Hepatocyte (in vitro differentiated cells): ENCODE data around the gene IQGAP2. TPM values are rescaled to one million over a fixed set of nuclear protein-coding genes. Genes with fewer than 3 reads are reported as not detected.

ENCODE experiments used
- DNase-seq: peaks from one replicate; pipeline ENCODE4 v3.0.0-alpha.2; 2016; ENCODE audit warnings: low spot score
- H2AFZ ChIP-seq: fragments of 200-600 bp; sonication (generic); 2 replicates; pipeline ENCODE4 v1.6.0; 2016; ENCODE audit warnings: antibody characterized with exemption, mild to moderate bottlenecking
- H3K27ac ChIP-seq: fragments of 200-600 bp; sonication (generic); 2 replicates; pipeline ENCODE4 v1.5.1; 2016; ENCODE audit warnings: mild to moderate bottlenecking
- H3K27me3 ChIP-seq: fragments of 200-600 bp; sonication (generic); 2 replicates; pipeline ENCODE4 v1.6.1; 2016
- H3K36me3 ChIP-seq: fragments of 200-600 bp; sonication (generic); replicated peaks from 2 replicates; pipeline ENCODE4 v1.5.1; 2016; ENCODE audit warnings: low read depth; ENCODE audit not compliant: insufficient read depth
- H3K4me1 ChIP-seq: fragments of 200-600 bp; sonication (generic); 2 replicates; pipeline ENCODE4 v1.5.1; 2016; ENCODE audit warnings: mild to moderate bottlenecking, moderate library complexity; ENCODE audit not compliant: insufficient read depth
- H3K4me2 ChIP-seq: fragments of 200-600 bp; sonication (generic); 2 replicates; pipeline ENCODE4 v1.6.0; 2016
- H3K4me3 ChIP-seq: fragments of 200-600 bp; sonication (generic); 2 replicates; pipeline ENCODE4 v1.5.1; 2016; ENCODE audit warnings: mild to moderate bottlenecking
- H3K79me2 ChIP-seq: fragments of 200-600 bp; sonication (generic); 2 replicates; pipeline ENCODE4 v1.6.0; 2017; ENCODE audit warnings: mild to moderate bottlenecking
- H3K9me2 ChIP-seq: fragments of 200-600 bp; sonication (generic); replicated peaks from 2 replicates; pipeline ENCODE4 v1.6.0; 2017; ENCODE audit warnings: mild to moderate bottlenecking; ENCODE audit not compliant: insufficient read depth
- H3K9me3 ChIP-seq: fragments of 200-600 bp; sonication (generic); 2 replicates; pipeline ENCODE4 v1.5.1; 2016; ENCODE audit warnings: low read depth, mild to moderate bottlenecking
- H4K20me1 ChIP-seq: fragments of 200-600 bp; sonication (generic); 2 replicates; pipeline ENCODE4 v1.6.0; 2016; ENCODE audit warnings: mild to moderate bottlenecking; ENCODE audit not compliant: insufficient read depth, poor library complexity, severe bottlenecking
- EZH2 ChIP-seq: fragments of 200-600 bp; sonication (generic); IDR thresholded peaks from 2 replicates; pipeline ENCODE4 v1.6.1; 2016; ENCODE audit warnings: antibody characterized with exemption, mild to moderate bottlenecking, borderline replicate concordance
- EZH2phosphoT487 ChIP-seq: fragments of 200-600 bp; sonication (generic); IDR thresholded peaks from one replicate; pipeline ENCODE4 v1.6.1; 2018; ENCODE audit warnings: antibody characterized with exemption, mild to moderate bottlenecking, low read depth, moderate library complexity; ENCODE audit not compliant: unreplicated experiment, severe bottlenecking
- WGBS: methylation state at CpG from one replicate; pipeline ENCODE4 v1.1.6; 2016; ENCODE audit warnings: low lambda C conversion rate; ENCODE audit errors: missing lambda C conversion rate; 5-methylcytosine and 5-hydroxymethylcytosine counted together
- polyA plus RNA-seq: library from polyadenylated mRNA; unstranded; fragments of >200 nt; fragmentation: Nextera tagmentation; extraction: Ambion mirVana; gene quantifications from 2 replicates; pipeline ENCODE4 v1.2.1, GENCODE V29; 2016
- total RNA-seq: library from RNA; depleted of rRNA; stranded (reverse); fragments of >200 nt; gene quantifications from 2 replicates; pipeline ENCODE4 v1.2.3, GENCODE V29; 2014
- TF ChIP-seq, protein P1 (sequence below): fragments of 200-600 bp; sonication (generic); IDR thresholded peaks from 2 replicates; pipeline ENCODE4 v1.5.1; 2016; ENCODE audit warnings: antibody characterized with exemption, mild to moderate bottlenecking; ENCODE audit not compliant: poor library complexity

Gene IQGAP2
- total and polyA plus RNA-seq, 2 experiments from 2014 or later, result 37.2 to 78.9 TPM

DNA sequence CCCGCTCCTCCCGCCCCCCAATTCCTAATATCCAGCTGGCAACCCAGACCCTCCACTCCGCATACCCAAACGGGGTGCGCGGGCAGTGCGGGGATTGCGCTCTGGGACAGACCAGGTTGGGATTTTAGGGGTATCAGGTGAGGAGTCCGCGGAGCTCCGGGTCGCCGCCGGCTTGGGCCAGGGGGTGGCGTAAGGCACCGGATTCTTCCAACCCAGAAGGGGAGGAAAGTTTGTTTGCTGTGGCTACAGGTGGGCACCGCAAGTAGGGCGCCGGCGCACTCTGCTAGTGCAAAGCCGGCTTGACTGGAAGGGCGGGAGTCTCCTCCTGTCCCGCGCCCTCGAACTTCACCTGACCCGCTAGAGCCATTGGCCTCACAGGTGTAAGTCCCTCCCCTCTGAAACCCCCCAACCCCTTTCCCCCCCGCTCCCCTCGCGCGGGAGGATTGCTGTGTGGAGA lies 709 bp downstream of the IQGAP2 start:
- 3% methylated on average over 26 of the region's 30 CpGs for WGBS
- H3K27ac ChIP-seq, result peak overlapping the region; percentile 85
- no peaks in the 10 kb centered on the region for H3K9me3 ChIP-seq
- H4K20me1 ChIP-seq, result no peaks in the 10 kb centered on the region
- no peaks in the 10 kb centered on the region for H3K9me2 ChIP-seq
- H3K27me3 ChIP-seq, result no peaks in the 10 kb centered on the region
- peaks cover 10% of the 10 kb centered on the region for H3K4me1 ChIP-seq
- DNase-seq, result peak; percentile 77
- no peaks in the 10 kb centered on the region for H3K36me3 ChIP-seq
- no peak for TF ChIP-seq EZH2
- TF ChIP-seq, protein P1, sequence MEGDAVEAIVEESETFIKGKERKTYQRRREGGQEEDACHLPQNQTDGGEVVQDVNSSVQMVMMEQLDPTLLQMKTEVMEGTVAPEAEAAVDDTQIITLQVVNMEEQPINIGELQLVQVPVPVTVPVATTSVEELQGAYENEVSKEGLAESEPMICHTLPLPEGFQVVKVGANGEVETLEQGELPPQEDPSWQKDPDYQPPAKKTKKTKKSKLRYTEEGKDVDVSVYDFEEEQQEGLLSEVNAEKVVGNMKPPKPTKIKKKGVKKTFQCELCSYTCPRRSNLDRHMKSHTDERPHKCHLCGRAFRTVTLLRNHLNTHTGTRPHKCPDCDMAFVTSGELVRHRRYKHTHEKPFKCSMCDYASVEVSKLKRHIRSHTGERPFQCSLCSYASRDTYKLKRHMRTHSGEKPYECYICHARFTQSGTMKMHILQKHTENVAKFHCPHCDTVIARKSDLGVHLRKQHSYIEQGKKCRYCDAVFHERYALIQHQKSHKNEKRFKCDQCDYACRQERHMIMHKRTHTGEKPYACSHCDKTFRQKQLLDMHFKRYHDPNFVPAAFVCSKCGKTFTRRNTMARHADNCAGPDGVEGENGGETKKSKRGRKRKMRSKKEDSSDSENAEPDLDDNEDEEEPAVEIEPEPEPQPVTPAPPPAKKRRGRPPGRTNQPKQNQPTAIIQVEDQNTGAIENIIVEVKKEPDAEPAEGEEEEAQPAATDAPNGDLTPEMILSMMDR, result peak; percentile 59
- peaks cover 39% of the 10 kb centered on the region for H3K79me2 ChIP-seq
- H2AFZ ChIP-seq, result peak overlapping the region; percentile 74
- H3K4me3 ChIP-seq, result peak overlapping the region; percentile 95
- peak overlapping the region; percentile 90 for H3K4me2 ChIP-seq

DNA sequence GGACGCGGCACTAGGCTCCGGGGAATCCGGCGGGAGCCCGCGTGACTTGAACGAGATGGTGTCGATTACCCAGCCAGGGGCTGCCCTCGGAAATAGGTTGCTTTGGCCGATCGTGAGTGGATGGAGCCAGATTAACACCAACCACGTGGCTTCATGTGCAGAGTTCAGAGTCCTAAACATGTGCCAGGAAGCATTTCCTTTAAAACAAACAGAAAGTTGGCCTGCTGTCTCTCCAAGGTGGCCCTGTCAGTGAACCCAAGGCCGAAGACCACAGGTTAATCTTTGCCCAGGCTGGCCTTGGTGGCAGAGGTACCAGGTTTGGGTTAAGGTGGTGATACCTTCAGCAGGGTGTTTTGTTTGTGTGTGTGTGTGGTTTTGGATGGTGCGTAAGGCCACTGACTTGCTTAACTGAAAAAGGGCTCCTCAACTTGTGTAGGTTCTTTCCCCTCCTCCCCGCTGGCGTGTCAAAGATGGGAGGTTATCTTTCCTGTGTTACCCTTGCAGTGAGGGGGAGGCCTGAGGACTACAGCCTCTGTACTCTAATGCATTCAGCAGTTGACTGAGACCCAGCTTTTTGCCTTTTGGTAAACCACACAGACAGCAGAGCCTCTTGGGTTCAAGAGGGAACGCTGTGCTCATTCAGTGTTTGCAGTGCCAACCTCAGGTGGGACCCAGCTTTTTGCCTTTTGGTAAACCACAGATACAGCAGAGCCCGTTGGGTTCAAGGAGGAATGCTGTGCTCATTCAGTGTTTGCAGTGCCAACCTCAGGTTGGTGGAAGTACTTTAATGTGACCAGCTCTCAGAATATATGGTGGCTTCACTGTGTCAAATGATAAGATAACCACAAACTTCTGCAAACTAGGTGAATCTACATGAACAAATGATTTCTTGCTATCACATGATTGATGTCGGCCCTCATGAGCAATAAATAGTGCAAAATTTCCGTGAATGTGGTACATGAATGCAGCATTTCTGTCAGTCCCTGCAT lies 1.4 kb downstream of the IQGAP2 start:
- H3K4me2 ChIP-seq, result peak overlapping the region; percentile 90

GRCh38 chr5:76406014-76406413 lies 2.9 kb downstream of the IQGAP2 start:
- Histone ChIP-seq H3K4me3 (no peak overlapping the region), H3K27me3 (no peaks in the 10 kb centered on the region), H3K4me2 (peak overlapping the region; percentile 90), H3K9me2 (no peaks in the 10 kb centered on the region), H3K9me3 (no peaks in the 10 kb centered on the region), H4K20me1 (no peaks in the 10 kb centered on the region), H3K36me3 (no peaks in the 10 kb centered on the region), H3K79me2 (peaks cover 54% of the 10 kb centered on the region), H3K27ac (no peak overlapping the region), H2AFZ (no peak overlapping the region), H3K4me1 (peaks cover 13% of the 10 kb centered on the region)
- DNase-seq, result no peak
- 52% methylated on average over 1 of the region's 1 CpG for WGBS
- TF ChIP-seq, protein P1, result no peak
- TF ChIP-seq EZH2phosphoT487 (no peak), EZH2 (no peak)

More for the DNA sequence above, 1.4 kb downstream of the IQGAP2 start:
- Histone ChIP-seq H2AFZ (peak overlapping the region; percentile 74), H3K4me3 (peak overlapping the region; percentile 95), H3K27me3 (no peaks in the 10 kb centered on the region), H3K36me3 (no peaks in the 10 kb centered on the region), H3K27ac (peak overlapping the region; percentile 85), H4K20me1 (no peaks in the 10 kb centered on the region), H3K9me3 (no peaks in the 10 kb centered on the region), H3K79me2 (peaks cover 44% of the 10 kb centered on the region), H3K9me2 (no peaks in the 10 kb centered on the region), H3K4me1 (peaks cover 10% of the 10 kb centered on the region)
- TF ChIP-seq EZH2, result no peak
- TF ChIP-seq, protein P1, result no peak
- TF ChIP-seq EZH2phosphoT487, result no peak
- WGBS, result 38% methylated on average over 21 of the region's 21 CpGs
- DNase-seq, result no peak
